A549 (cell line): ENCODE data around the gene TNRC6A.

ENCODE experiments used
- FOSL2 ChIP-seq, 2 experiments: fragments of 450-650 bp in 1 of 2; fragments of >200 bp in 1 of 2; sonication (Bioruptor Twin) in 1 of 2; formaldehyde crosslinking; IDR thresholded peaks; 2 replicates each; pipeline versions ENCODE4 v1.5.0 to v1.6.1; 2016 to 2020; ENCODE audit warnings: mild to moderate bottlenecking in 1 of 2, moderate library complexity in 1 of 2
- HOXB5 ChIP-seq: fragments of 250-450 bp; sonication (Bioruptor Pico); IDR thresholded peaks from 2 replicates; pipeline ENCODE4 v1.5.0; 2020; ENCODE audit warnings: mild to moderate bottlenecking, moderate library complexity
- KDM5A ChIP-seq: fragments of 200-600 bp; sonication (generic); IDR thresholded peaks from 2 replicates; pipeline ENCODE4 v1.6.1; 2016; ENCODE audit warnings: antibody characterized with exemption, mild to moderate bottlenecking
- NPAS2 ChIP-seq: fragments of 250-450 bp; sonication (Bioruptor Pico); IDR thresholded peaks from 2 replicates; pipeline ENCODE4 v1.8.0; 2022; ENCODE audit warnings: mild to moderate bottlenecking, moderate library complexity, borderline replicate concordance
- POLR2A ChIP-seq: IDR thresholded peaks from 2 replicates; pipeline ENCODE4 v1.6.1; 2012; ENCODE audit warnings: mild to moderate bottlenecking, low read length
- ZFP36 ChIP-seq: fragments of 450-650 bp; IDR thresholded peaks from 2 replicates; pipeline ENCODE4 v1.6.1; 2014; ENCODE audit warnings: borderline replicate concordance; ENCODE audit not compliant: partially characterized antibody
- TF ChIP-seq, protein P1 (sequence below): fragments of >200 bp; sonication (Bioruptor Twin); formaldehyde crosslinking; IDR thresholded peaks from 3 replicates; pipeline ENCODE4 v1.5.1; 2016
- TF ChIP-seq, protein P2 (sequence below): fragments of 200-600 bp; sonication (generic); IDR thresholded peaks from 2 replicates; pipeline ENCODE4 v1.6.1; 2016; ENCODE audit warnings: antibody characterized with exemption, mild to moderate bottlenecking, moderate library complexity

DNA sequence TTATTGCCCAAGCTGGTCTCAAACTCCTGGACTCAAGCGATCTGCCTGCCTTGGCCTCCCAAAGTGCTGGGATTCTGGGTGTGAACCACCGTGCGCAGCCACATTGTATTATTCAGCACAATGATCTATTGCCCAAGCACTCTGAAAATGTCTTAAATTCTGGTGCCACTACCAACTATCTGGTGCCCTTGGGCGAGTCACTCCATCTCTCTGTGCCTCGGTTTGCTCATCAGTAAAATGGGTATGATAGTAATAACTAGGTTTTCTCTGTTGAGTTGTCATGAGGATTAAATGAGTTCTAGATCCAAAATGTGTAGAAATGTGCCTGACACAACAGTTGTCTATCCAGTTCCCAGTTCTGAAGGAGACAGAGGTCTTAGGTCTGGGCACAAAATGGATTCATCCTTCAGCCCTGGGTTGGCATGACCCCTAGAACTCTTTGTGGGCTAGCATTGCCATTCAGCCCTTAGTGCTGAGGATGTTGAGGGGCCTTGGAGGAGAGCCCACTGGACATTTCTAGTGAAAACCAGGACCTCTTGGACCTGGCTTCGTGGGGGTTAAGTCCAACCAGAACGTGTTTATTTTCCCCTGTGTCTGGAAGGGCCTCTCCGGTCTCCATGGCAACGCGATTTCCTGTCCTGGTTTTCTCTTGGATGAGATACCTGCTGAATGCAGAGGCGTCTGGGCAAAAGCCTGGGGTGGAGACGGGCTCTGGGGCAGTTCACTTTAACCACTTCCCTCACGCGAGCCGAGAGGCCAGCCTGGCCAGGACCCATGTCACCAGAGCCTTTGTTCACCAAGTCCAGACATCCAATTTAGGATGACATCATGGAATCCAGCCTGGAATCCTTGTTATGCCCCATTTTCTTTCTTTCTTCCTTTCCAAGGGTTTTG, 43.7 kb upstream of the TNRC6A start:
- TF ChIP-seq KDM5A (no peak), FOSL2 (IDR thresholded peaks at IDR 0.05) (no peak), FOSL2 (CRISPR knock-in tag; IDR thresholded peaks at IDR 0.05) (no peak), HOXB5 (CRISPR knock-in tag) (no peak), POLR2A (no peak), ZFP36 (no peak), NPAS2 (CRISPR knock-in tag) (no peak)
- TF ChIP-seq, protein P1, sequence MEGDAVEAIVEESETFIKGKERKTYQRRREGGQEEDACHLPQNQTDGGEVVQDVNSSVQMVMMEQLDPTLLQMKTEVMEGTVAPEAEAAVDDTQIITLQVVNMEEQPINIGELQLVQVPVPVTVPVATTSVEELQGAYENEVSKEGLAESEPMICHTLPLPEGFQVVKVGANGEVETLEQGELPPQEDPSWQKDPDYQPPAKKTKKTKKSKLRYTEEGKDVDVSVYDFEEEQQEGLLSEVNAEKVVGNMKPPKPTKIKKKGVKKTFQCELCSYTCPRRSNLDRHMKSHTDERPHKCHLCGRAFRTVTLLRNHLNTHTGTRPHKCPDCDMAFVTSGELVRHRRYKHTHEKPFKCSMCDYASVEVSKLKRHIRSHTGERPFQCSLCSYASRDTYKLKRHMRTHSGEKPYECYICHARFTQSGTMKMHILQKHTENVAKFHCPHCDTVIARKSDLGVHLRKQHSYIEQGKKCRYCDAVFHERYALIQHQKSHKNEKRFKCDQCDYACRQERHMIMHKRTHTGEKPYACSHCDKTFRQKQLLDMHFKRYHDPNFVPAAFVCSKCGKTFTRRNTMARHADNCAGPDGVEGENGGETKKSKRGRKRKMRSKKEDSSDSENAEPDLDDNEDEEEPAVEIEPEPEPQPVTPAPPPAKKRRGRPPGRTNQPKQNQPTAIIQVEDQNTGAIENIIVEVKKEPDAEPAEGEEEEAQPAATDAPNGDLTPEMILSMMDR = no peak
- TF ChIP-seq, protein P2, sequence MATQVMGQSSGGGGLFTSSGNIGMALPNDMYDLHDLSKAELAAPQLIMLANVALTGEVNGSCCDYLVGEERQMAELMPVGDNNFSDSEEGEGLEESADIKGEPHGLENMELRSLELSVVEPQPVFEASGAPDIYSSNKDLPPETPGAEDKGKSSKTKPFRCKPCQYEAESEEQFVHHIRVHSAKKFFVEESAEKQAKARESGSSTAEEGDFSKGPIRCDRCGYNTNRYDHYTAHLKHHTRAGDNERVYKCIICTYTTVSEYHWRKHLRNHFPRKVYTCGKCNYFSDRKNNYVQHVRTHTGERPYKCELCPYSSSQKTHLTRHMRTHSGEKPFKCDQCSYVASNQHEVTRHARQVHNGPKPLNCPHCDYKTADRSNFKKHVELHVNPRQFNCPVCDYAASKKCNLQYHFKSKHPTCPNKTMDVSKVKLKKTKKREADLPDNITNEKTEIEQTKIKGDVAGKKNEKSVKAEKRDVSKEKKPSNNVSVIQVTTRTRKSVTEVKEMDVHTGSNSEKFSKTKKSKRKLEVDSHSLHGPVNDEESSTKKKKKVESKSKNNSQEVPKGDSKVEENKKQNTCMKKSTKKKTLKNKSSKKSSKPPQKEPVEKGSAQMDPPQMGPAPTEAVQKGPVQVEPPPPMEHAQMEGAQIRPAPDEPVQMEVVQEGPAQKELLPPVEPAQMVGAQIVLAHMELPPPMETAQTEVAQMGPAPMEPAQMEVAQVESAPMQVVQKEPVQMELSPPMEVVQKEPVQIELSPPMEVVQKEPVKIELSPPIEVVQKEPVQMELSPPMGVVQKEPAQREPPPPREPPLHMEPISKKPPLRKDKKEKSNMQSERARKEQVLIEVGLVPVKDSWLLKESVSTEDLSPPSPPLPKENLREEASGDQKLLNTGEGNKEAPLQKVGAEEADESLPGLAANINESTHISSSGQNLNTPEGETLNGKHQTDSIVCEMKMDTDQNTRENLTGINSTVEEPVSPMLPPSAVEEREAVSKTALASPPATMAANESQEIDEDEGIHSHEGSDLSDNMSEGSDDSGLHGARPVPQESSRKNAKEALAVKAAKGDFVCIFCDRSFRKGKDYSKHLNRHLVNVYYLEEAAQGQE = no peak
